ENCODE measurements around the gene TBC1D32. TPM values are rescaled to one million over a fixed set of nuclear protein-coding genes. Genes with fewer than 3 reads are reported as not detected.

The TBC1D32 gene
- total RNA-seq, 1 donor from 2014 or later, result 2.1 TPM

- H3K27me3 ChIP-seq, result no peaks in the 10 kb centered on the region
- H3K4me3 ChIP-seq, result no peak overlapping the region
- no peak overlapping the region for H3K27ac ChIP-seq
- TF ChIP-seq CTCF (IDR thresholded peaks at IDR 0.05), result no peak
- no peaks in the 10 kb centered on the region for H3K9me3 ChIP-seq
- no peak for DNase-seq (ENCODE audit: low spot score in 2 of 2)
- H3K36me3 ChIP-seq, result no peaks in the 10 kb centered on the region
- intact Hi-C loops (cut with DNase I), result no loop called here
- H3K4me1 ChIP-seq, result no peaks in the 10 kb centered on the region
Measured at GRCh38 chr6:121349596-121349995, 15.3 kb upstream of the TBC1D32 start.

GRCh38 chr6:121347484-121347883 is 13.2 kb upstream of the TBC1D32 start:
- Histone ChIP-seq H3K27ac (no peak overlapping the region), H3K4me1 (no peaks in the 10 kb centered on the region), H3K27me3 (no peaks in the 10 kb centered on the region), H3K4me3 (no peak overlapping the region), H3K9me3 (no peaks in the 10 kb centered on the region), H3K36me3 (no peaks in the 10 kb centered on the region)
- intact Hi-C loops (cut with DNase I), result no loop called here
- TF ChIP-seq CTCF (IDR thresholded peaks at IDR 0.05), result no peak
- DNase-seq (ENCODE audit: low spot score in 2 of 2), result no peak

- H3K9me3 ChIP-seq, result no peaks in the 10 kb centered on the region
- H3K27me3 ChIP-seq, result no peaks in the 10 kb centered on the region
- no peak for DNase-seq (ENCODE audit: low spot score in 2 of 2)
- no peaks in the 10 kb centered on the region for H3K36me3 ChIP-seq
- no peak overlapping the region for H3K27ac ChIP-seq
- intact Hi-C loops (cut with DNase I), result no loop called here
- H3K4me3 ChIP-seq, result no peak overlapping the region
- TF ChIP-seq CTCF (IDR thresholded peaks at IDR 0.05), result no peak
- no peaks in the 10 kb centered on the region for H3K4me1 ChIP-seq
Measured at GRCh38 chr6:121344539-121344938, 10.3 kb upstream of the TBC1D32 start.

GRCh38 chr6:121339639-121340226 is 5.5 kb upstream of the TBC1D32 start:
- Histone ChIP-seq H3K27ac (no peak overlapping the region), H3K27me3 (no peaks in the 10 kb centered on the region), H3K36me3 (no peaks in the 10 kb centered on the region), H3K4me3 (no peak overlapping the region), H3K9me3 (no peaks in the 10 kb centered on the region), H3K4me1 (no peaks in the 10 kb centered on the region)
- no peak for DNase-seq (ENCODE audit: low spot score in 2 of 2)
- intact Hi-C loops (cut with DNase I), result loop anchor here (10.0 kb wide), 4 partner anchors 245 to 1135 kb away; partner anchors contain the start of gene SERINC1
- no peak for TF ChIP-seq CTCF (IDR thresholded peaks at IDR 0.05)

- no peaks in the 10 kb centered on the region for H3K9me3 ChIP-seq
- no peak for TF ChIP-seq CTCF (IDR thresholded peaks at IDR 0.05)
- no peaks in the 10 kb centered on the region for H3K36me3 ChIP-seq
- H3K4me1 ChIP-seq, result no peaks in the 10 kb centered on the region
- no peak overlapping the region for H3K4me3 ChIP-seq
- no peak overlapping the region for H3K27ac ChIP-seq
- intact Hi-C loops (cut with DNase I), result loop anchor here (10.0 kb wide), 4 partner anchors 246 to 1136 kb away; partner anchors contain the start of gene SERINC1
- H3K27me3 ChIP-seq, result no peaks in the 10 kb centered on the region
- no peak for DNase-seq (ENCODE audit: low spot score in 2 of 2)
Measured at GRCh38 chr6:121338956-121339355, 4.7 kb upstream of the TBC1D32 start.

- no peak overlapping the region for H3K27ac ChIP-seq
- no peaks in the 10 kb centered on the region for H3K36me3 ChIP-seq
- TF ChIP-seq CTCF (IDR thresholded peaks at IDR 0.05), result no peak
- H3K4me1 ChIP-seq, result no peaks in the 10 kb centered on the region
- H3K9me3 ChIP-seq, result no peaks in the 10 kb centered on the region
- no peak for DNase-seq (ENCODE audit: low spot score in 2 of 2)
- intact Hi-C loops (cut with DNase I), result loop anchor here (10.0 kb wide), 4 partner anchors 246 to 1136 kb away; partner anchors contain the start of gene SERINC1
- H3K27me3 ChIP-seq, result no peaks in the 10 kb centered on the region
- H3K4me3 ChIP-seq, result no peak overlapping the region
Measured at GRCh38 chr6:121338366-121338765, 4.1 kb upstream of the TBC1D32 start.

Data from ascending aorta (tissue), 2 donors.